GM11168 (cell line): ENCODE data around the gene KLB.
"Not testable (repeated sequence)": the region's sequence is repeated elsewhere in the genome, so short reads cannot be mapped to it uniquely, and the experiment has no call there.

Experiments
- in situ Hi-C: fragments of 300-500 bp; cut with MboI; formaldehyde crosslinking; loops from one replicate; pipeline ENCODE4 v1.12.0; 2022; ENCODE audit warnings: low sequenced_read_pairs; ENCODE audit not compliant: unreplicated experiment

KLB gene

GRCh38 chr4:39456946-39457763 lies 50.4 kb downstream of the KLB start:
- in situ Hi-C loops, result no loop called here

DNA sequence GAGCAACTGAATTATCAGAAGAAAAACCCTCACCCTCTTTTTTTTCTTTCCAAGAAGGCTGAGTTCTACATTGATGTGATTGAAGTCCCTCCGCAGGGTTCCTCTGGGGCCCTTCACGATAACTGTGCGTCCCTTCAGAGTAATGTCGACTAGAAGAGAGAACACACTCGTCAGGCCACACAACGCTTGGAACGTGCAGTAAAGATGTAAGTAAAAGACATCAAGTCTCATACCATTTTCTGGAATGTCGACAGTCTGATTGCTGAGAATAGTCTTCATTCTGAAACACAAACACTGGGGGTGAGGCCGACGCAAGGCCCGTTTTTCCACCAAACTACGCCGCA lies 51.4 kb downstream of the KLB start:
- in situ Hi-C loops, result not testable (repeated sequence)

DNA sequence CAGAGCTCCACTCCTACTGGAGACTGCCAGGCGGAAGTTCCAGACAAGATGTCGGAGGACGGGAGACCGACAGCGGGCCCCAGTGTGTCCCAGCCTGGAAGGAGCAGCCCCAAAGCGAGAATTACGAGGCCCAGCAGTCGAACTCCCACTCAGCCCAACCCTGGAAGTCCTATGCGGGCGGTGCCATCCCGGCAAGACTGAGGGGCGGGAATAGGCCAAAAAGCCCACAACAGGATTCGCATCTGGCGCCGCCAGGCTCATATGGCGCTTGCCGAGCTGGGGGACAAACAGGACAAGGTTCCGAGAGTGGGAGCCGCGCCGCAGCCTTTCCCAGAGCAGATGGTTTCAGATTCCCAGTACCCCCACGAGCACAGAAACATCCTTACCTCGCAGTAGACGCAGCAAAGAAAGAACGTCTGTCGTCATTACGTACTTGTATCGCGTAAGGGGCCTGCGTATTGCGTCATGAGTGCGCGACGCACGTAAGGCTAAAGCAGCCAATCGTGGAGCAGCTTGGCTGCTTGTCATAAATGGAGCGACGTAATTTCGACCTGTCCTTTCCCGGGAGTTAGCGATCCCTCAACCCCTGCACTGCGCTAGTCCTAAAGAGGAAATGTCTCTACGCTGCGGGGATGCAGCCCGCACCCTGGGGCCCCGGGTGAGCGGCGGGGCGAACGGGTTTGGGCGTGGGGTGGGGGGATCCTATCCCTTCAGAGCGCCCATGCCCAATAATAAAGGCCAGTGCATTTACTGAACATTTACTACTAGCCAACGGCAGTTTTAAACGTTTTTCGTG lies 52.0 kb downstream of the KLB start, which contains the start of the genes LIAS and RPL9:
LIAS (plus strand) TSS at position 552 of the 796 bp plus-strand sequence; CDS start at position 614, 62 bp downstream.
RPL9 (minus strand) TSS at position 418 of the 796 bp plus-strand sequence. CDS start 483 bp downstream, outside the sequence.
- in situ Hi-C loops, result no loop called here

GRCh38 chr4:39464886-39465501 lies 58.3 kb downstream of the KLB start:
- in situ Hi-C loops, result no loop called here

DNA sequence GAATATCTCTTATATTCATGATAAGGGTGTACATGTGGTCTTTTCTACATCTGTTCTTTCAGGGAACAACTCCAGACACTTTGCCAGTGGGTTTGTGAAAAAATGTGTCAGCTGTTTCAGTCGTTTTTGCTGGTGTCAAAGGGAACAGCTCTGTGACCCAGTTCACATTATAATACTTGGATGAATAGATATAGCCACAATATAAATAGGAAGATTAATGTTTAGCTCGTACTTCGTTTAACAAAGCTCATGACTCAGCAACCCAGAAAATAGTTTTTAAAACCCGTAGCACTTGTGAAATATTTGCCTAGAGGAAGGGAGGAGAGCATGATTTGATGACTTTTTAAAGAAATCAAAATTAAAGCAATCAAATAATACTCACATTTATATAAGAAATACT lies 60.0 kb downstream of the KLB start:
- in situ Hi-C loops, result no loop called here

- in situ Hi-C loops, result no loop called here
Measured at GRCh38 chr4:39467464-39467863, 60.7 kb downstream of the KLB start.

GRCh38 chr4:39469429-39470077 lies 62.8 kb downstream of the KLB start:
- in situ Hi-C loops, result loop anchor here (5.0 kb wide), 1 partner anchor 503 kb away; no protein-coding TSS in a partner anchor

DNA sequence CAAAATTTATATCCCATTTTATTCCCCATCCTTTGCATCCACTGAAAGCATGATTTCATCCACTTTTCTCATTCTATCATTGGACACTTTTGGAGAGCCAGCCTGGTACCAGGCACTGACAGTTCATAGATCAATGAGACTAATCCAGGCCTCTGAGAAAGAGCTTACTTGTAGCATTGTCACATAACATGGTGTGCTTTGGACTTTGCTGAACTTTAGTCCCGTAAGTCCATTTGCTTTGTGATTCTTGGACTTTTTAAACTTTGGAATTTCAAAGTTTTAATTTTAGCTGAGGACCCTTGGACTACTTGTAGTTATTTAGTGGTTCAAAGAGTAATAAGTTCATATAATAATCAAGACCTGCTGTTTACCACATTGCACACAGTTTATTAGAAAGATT lies 63.7 kb downstream of the KLB start:
- in situ Hi-C loops, result loop anchor here (5.0 kb wide), 1 partner anchor 502 kb away; no protein-coding TSS in a partner anchor

GRCh38 chr4:39472396-39472795 lies 65.7 kb downstream of the KLB start:
- in situ Hi-C loops, result loop anchor here (5.0 kb wide), 1 partner anchor 500 kb away; no protein-coding TSS in a partner anchor

DNA sequence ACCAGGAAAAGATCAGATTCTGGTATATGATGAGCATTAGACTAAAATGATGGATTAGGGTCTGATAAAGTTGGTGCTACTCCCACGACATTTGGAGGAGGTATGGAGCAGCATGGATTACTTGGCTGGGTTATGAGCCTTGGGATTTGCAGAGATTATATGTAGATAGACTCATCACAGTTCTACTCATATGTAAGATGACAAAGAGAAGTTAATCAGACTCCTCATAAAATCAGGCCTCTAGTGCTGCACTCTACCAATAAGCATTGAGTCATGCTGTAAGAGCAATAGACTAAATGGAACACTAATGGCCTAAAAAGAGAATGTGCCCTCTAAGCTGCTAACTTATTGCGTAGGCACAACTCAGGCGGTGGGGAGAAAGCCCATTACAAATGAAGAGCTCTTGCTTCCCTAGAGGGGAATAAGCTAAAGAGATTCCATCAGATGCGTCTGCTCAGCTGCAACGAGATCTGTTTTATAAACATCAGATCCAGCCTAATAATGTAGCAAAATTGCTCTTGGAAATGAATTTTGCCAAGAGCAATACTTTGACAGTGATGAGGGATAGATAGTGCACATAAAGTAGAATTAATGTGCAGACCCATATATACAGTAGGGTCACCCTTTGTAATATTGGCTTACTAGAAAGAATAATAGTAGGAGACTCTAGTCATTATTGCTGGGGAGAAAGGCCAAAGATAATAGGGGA lies 69.6 kb downstream of the KLB start:
- in situ Hi-C loops, result loop anchor here (25.0 kb wide), 1 partner anchor 361 kb away; no protein-coding TSS in a partner anchor

GRCh38 chr4:39480251-39480650 lies 73.5 kb downstream of the KLB start:
- in situ Hi-C loops, result loop anchor here (25.0 kb wide), 1 partner anchor 357 kb away; no protein-coding TSS in a partner anchor

GRCh38 chr4:39480902-39481695 lies 74.4 kb downstream of the KLB start:
- in situ Hi-C loops, result loop anchor here (25.0 kb wide), 1 partner anchor 356 kb away; no protein-coding TSS in a partner anchor

DNA sequence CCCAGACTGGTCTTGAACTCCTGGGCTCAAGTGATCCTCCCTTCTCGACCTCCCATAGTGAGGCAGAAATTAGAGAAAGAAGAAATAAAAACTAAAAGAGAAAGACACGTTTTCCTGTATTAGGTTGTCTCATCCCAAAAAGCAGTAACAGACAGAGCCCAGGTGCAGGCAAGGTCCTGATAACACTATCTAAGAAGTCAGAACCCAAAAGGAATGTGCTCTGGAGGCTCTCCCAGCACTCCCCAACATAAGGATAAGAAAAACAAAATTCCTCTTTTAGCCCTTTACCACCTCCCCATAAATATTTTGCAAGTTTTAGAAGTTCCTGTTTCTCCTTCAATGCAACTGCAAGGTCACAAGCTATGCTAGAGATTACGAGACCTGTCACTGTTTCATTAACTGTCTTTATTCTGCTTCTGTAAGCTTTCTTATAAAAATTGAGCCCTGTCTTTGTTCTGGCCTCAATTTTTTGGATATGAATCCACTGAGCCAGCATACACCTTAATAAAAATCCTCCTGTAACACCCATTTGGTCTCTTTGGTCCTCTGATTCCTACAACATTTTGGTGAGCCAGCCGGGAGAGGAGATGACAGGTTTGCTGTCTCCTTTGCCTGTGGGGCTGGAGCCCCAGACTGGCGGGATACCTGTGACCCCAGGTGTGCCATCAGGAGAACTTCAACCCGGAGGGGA lies 78.0 kb downstream of the KLB start:
- in situ Hi-C loops, result loop anchor here (25.0 kb wide), 1 partner anchor 353 kb away; no protein-coding TSS in a partner anchor

GRCh38 chr4:39486221-39486804 lies 79.6 kb downstream of the KLB start:
- in situ Hi-C loops, result loop anchor here (25.0 kb wide), 1 partner anchor 351 kb away; no protein-coding TSS in a partner anchor

GRCh38 chr4:39490322-39490721 lies 83.6 kb downstream of the KLB start:
- in situ Hi-C loops, result loop anchor here (25.0 kb wide), 1 partner anchor 347 kb away; no protein-coding TSS in a partner anchor

- in situ Hi-C loops, result loop anchor here (25.0 kb wide), 1 partner anchor 343 kb away; no protein-coding TSS in a partner anchor
Measured at GRCh38 chr4:39494354-39494753, 87.6 kb downstream of the KLB start.
